ENCODE results near the gene KLF14. TPM values are rescaled to one million over a fixed set of nuclear protein-coding genes. Genes with fewer than 3 reads are reported as not detected.
A peak's percentile ranks its signal among the peaks of the same experiment; 100 is the strongest.
"Not testable (repeated sequence)": the region's sequence is repeated elsewhere in the genome, so short reads cannot be mapped to it uniquely, and the experiment has no call there.

KLF14 gene
- total and polyA plus RNA-seq, 9 of the 15 experiments (the other 6 are each of a cell fraction or from before 2014, with no cell fraction given) = 0.03 TPM; not detected in 8

GRCh38 chr7:130772456-130772855 lies 38.4 kb upstream of the KLF14 start:
- H3K27me3 ChIP-seq (ENCODE audit: control insufficient read depth in 2 of 2, insufficient read depth in 2 of 2, low read length in 2 of 2); H3K4me2 ChIP-seq (ENCODE audit: insufficient read depth, low read length); H3K27ac ChIP-seq (ENCODE audit: extremely low read depth, low read depth, low read length); intact Hi-C loops (cut with micrococcal nuclease); H3K9ac ChIP-seq (ENCODE audit: insufficient read depth in 1 of 2, low read depth in 2 of 2, low read length in 2 of 2); DNase-seq (ENCODE audit: extremely low read depth in 1 of 4, low spot score in 3 of 4); H3K36me3 ChIP-seq (ENCODE audit: control insufficient read depth, insufficient read depth, low read length); POLR2A ChIA-PET; ATAC-seq; in situ Hi-C loops (cut with MboI); H4K20me1 ChIP-seq (replicated peaks; ENCODE audit: control insufficient read depth, insufficient read depth, low read length); H3K79me2 ChIP-seq (ENCODE audit: control insufficient read depth, insufficient read depth, low read length); H3K4me3 ChIP-seq; H3K9me3 ChIP-seq (replicated peaks; ENCODE audit: control insufficient read depth, insufficient read depth, low read depth, low read length); H2AFZ ChIP-seq (ENCODE audit: low read depth, low read length); H3K9me1 ChIP-seq (ENCODE audit: control insufficient read depth, insufficient read depth, low read length); FAIRE-seq; BruUV-seq (replicated peaks); CTCF ChIA-PET (ENCODE audit: low intra/inter-chr PET ratio); H3K4me1 ChIP-seq (replicated peaks in 1 of 2; ENCODE audit: control insufficient read depth in 2 of 2, insufficient read depth in 2 of 2, low read length in 2 of 2): not testable (repeated sequence)
- peak; percentile 46 for TF ChIP-seq ZNF280A (IDR thresholded peaks at IDR 0.05; ENCODE audit: low read depth, partially characterized antibody)
- 0 out of 3 replicates have a peak, but pooled peaks of 1 of the 2 experiments have one; percentile 34 for TF ChIP-seq CBX3 (IDR thresholded peaks at IDR 0.05; ENCODE audit: borderline replicate concordance in 1 of 2, low read length in 2 of 2)
- TF ChIP-seq CBX5 (IDR thresholded peaks at IDR 0.05; ENCODE audit: borderline replicate concordance, low read depth) = 0 out of 2 replicates have a peak, but pooled peaks have one; percentile 29
- TF ChIP-seq ZNF431 (CRISPR knock-in tag; IDR thresholded peaks at IDR 0.05) = peak; percentile 98
- WGBS (ENCODE audit: insufficient coverage, low coverage, missing lambda C conversion rate) = 0% methylated on average over 5 of the region's 5 CpGs

GRCh38 chr7:130768854-130769253 lies 34.8 kb upstream of the KLF14 start:
- H3K9me1 ChIP-seq (ENCODE audit: control insufficient read depth, insufficient read depth, low read length) = no peaks in the 10 kb centered on the region
- in situ Hi-C loops (cut with MboI) = no loop called here

More at GRCh38 chr7:130768854-130769253, 34.8 kb upstream of the KLF14 start:
- TF ChIP-seq CBX5 (IDR thresholded peaks at IDR 0.05; ENCODE audit: borderline replicate concordance, low read depth) (0 out of 2 replicates have a peak, but pooled peaks have one; percentile 30), POLR3A (IDR thresholded peaks at IDR 0.05; ENCODE audit: borderline replicate concordance, extremely low read depth, insufficient read depth, insufficient read length) (no peak), CBX3 (IDR thresholded peaks at IDR 0.05; ENCODE audit: borderline replicate concordance in 1 of 2, low read length in 2 of 2) (peak in 1 of 2 experiments; percentile 58; a peak in 1 of 3 replicates), TRIM28 (IDR thresholded peaks at IDR 0.05) (peak; percentile 56; the same call in 1 of the 2 replicates), ZNF280A (IDR thresholded peaks at IDR 0.05; ENCODE audit: low read depth, partially characterized antibody) (peak; percentile 14)
- Histone ChIP-seq H3K79me2 (ENCODE audit: control insufficient read depth, insufficient read depth, low read length) (no peaks in the 10 kb centered on the region), H3K9me3 (replicated peaks; ENCODE audit: control insufficient read depth, insufficient read depth, low read depth, low read length) (0 out of 2 replicates have a peak, but pooled peaks cover 1% of the 10 kb centered on the region), H3K36me3 (ENCODE audit: control insufficient read depth, insufficient read depth, low read length) (no peaks in the 10 kb centered on the region), H3K4me1 (replicated peaks in 1 of 2; ENCODE audit: control insufficient read depth in 2 of 2, insufficient read depth in 2 of 2, low read length in 2 of 2) (no peaks in the 10 kb centered on the region), H3K4me2 (ENCODE audit: insufficient read depth, low read length) (no peak overlapping the region), H3K27ac (ENCODE audit: extremely low read depth, low read depth, low read length) (no peak overlapping the region), H3K27me3 (ENCODE audit: control insufficient read depth in 2 of 2, insufficient read depth in 2 of 2, low read length in 2 of 2) (no peaks in the 10 kb centered on the region), H3K9ac (ENCODE audit: insufficient read depth in 1 of 2, low read depth in 2 of 2, low read length in 2 of 2) (no peak overlapping the region), H4K20me1 (replicated peaks; ENCODE audit: control insufficient read depth, insufficient read depth, low read length) (no peaks in the 10 kb centered on the region), H3K4me3 (no peak overlapping the region), H2AFZ (ENCODE audit: low read depth, low read length) (no peak overlapping the region)
- no peak for FAIRE-seq
- WGBS (ENCODE audit: insufficient coverage, low coverage, missing lambda C conversion rate) = 0% methylated on average over 1 of the region's 1 CpG
- ATAC-seq = no peak
- POLR2A ChIA-PET = no interaction called here
- intact Hi-C loops (cut with micrococcal nuclease) = no loop called here
- no TSS peak for BruUV-seq (replicated peaks)
- CTCF ChIA-PET (ENCODE audit: low intra/inter-chr PET ratio) = no interaction called here
- DNase-seq (ENCODE audit: extremely low read depth in 1 of 4, low spot score in 3 of 4) = no peak
